H9 (cell line): Measurements from ENCODE around the gene COMMD10. TPM values are rescaled to one million over a fixed set of nuclear protein-coding genes. Genes with fewer than 3 reads are reported as not detected.

Experiments used
- DNase-seq: peaks from one replicate; pipeline ENCODE4 v3.0.0-alpha.2; 2017
- H2AFZ ChIP-seq: one replicate; pipeline ENCODE4 v1.6.1; 2013; ENCODE audit warnings: mild to moderate bottlenecking, low read length, control low read depth, moderate library complexity
- H2AK5ac ChIP-seq: 2 replicates; pipeline ENCODE4 v1.6.1; 2013; ENCODE audit warnings: low read length, control low read depth, mixed read lengths; ENCODE audit not compliant: insufficient read length
- H2BK120ac ChIP-seq: one replicate; pipeline ENCODE4 v1.6.1; 2013; ENCODE audit warnings: low read depth, mild to moderate bottlenecking, low read length, control low read depth, inconsistent platforms; ENCODE audit not compliant: poor library complexity, severe bottlenecking
- H2BK12ac ChIP-seq: 2 replicates; pipeline ENCODE4 v1.6.1; 2013; ENCODE audit warnings: low read length, control low read depth, mixed read lengths, low read depth; ENCODE audit not compliant: insufficient read length
- H2BK15ac ChIP-seq: 2 replicates; pipeline ENCODE4 v1.6.1; 2013; ENCODE audit warnings: low read depth, low read length, control low read depth
- H2BK20ac ChIP-seq: one replicate; pipeline ENCODE4 v1.6.1; 2013; ENCODE audit warnings: low read depth, mild to moderate bottlenecking, low read length, control low read depth, inconsistent platforms; ENCODE audit not compliant: poor library complexity, severe bottlenecking
- H2BK5ac ChIP-seq: 2 replicates; pipeline ENCODE4 v1.6.1; 2013; ENCODE audit warnings: low read length, control low read depth, mixed read lengths; ENCODE audit not compliant: insufficient read length
- H3K14ac ChIP-seq: 2 replicates; pipeline ENCODE4 v1.6.1; 2013; ENCODE audit warnings: low read length, control low read depth; ENCODE audit not compliant: insufficient read depth
- H3K18ac ChIP-seq: 2 replicates; pipeline ENCODE4 v1.6.1; 2013; ENCODE audit warnings: low read depth, mild to moderate bottlenecking, mixed read lengths, low read length, control low read depth; ENCODE audit not compliant: insufficient read length
- H3K23ac ChIP-seq: 2 replicates; pipeline ENCODE4 v1.6.1; 2013; ENCODE audit warnings: low read length, control low read depth, mixed read lengths, low read depth; ENCODE audit not compliant: insufficient read length
- H3K23me2 ChIP-seq: 2 replicates; pipeline ENCODE4 v1.6.1; 2013; ENCODE audit warnings: low read depth, mild to moderate bottlenecking, mixed read lengths, low read length, control low read depth; ENCODE audit not compliant: insufficient read length, poor library complexity, severe bottlenecking
- H3K27ac ChIP-seq: 2 replicates; pipeline ENCODE4 v1.5.1; 2013; ENCODE audit warnings: low read length, control low read depth, mixed read lengths, low read depth; ENCODE audit not compliant: insufficient read length
- H3K27me3 ChIP-seq: 2 replicates; pipeline ENCODE4 v1.6.1; 2013; ENCODE audit warnings: low read length, control low read depth, inconsistent platforms; ENCODE audit not compliant: insufficient read depth
- H3K4ac ChIP-seq: 2 replicates; pipeline ENCODE4 v1.6.1; 2013; ENCODE audit warnings: low read depth, mild to moderate bottlenecking, control low read depth, inconsistent platforms, low read length, moderate library complexity
- H3K4me1 ChIP-seq: 2 replicates; pipeline ENCODE4 v1.6.1; 2013; ENCODE audit warnings: low read length, control low read depth, inconsistent platforms; ENCODE audit not compliant: insufficient read depth
- H3K4me2 ChIP-seq: 2 replicates; pipeline ENCODE4 v1.6.1; 2013; ENCODE audit warnings: low read length, control low read depth, mixed read lengths; ENCODE audit not compliant: insufficient read length, insufficient read depth
- H3K56ac ChIP-seq: 2 replicates; pipeline ENCODE4 v1.6.1; 2013; ENCODE audit warnings: low read depth, mild to moderate bottlenecking, mixed read lengths, low read length, control low read depth; ENCODE audit not compliant: insufficient read length
- H3K79me1 ChIP-seq: 2 replicates; pipeline ENCODE4 v1.6.1; 2013; ENCODE audit warnings: low read depth, mild to moderate bottlenecking, moderate library complexity, low read length, control low read depth, inconsistent platforms; ENCODE audit not compliant: insufficient read depth, poor library complexity, severe bottlenecking
- H3K79me2 ChIP-seq: 2 replicates; pipeline ENCODE4 v1.6.1; 2013; ENCODE audit warnings: low read length, control low read depth, inconsistent platforms; ENCODE audit not compliant: insufficient read depth
- H3K9ac ChIP-seq: 2 replicates; pipeline ENCODE4 v1.6.1; 2013; ENCODE audit warnings: low read length, control low read depth, mixed read lengths; ENCODE audit not compliant: insufficient read length; ENCODE audit errors: extremely low read depth
- H3K9me3 ChIP-seq: one replicate; pipeline ENCODE4 v1.6.1; 2013; ENCODE audit warnings: low read depth, low read length, inconsistent platforms; ENCODE audit not compliant: control insufficient read depth
- H3T11ph ChIP-seq: one replicate; pipeline ENCODE4 v1.6.1; 2013; ENCODE audit warnings: mild to moderate bottlenecking, low read length, control low read depth, inconsistent platforms
- H4K20me1 ChIP-seq: one replicate; pipeline ENCODE4 v1.6.1; 2013; ENCODE audit not compliant: control insufficient read depth, insufficient read length, insufficient read depth
- H4K5ac ChIP-seq: 2 replicates; pipeline ENCODE4 v1.6.1; 2013; ENCODE audit warnings: low read depth, mild to moderate bottlenecking, mixed read lengths, low read length, control low read depth; ENCODE audit not compliant: insufficient read length
- H4K8ac ChIP-seq: replicated peaks from 2 replicates; pipeline ENCODE4 v1.6.1; 2013; ENCODE audit warnings: low read length, control low read depth, mixed read lengths, low read depth; ENCODE audit not compliant: insufficient read length
- H4K91ac ChIP-seq: 2 replicates; pipeline ENCODE4 v1.6.1; 2013; ENCODE audit warnings: low read depth, mild to moderate bottlenecking, moderate library complexity, mixed read lengths, low read length, control low read depth; ENCODE audit not compliant: insufficient read length
- H3K27ac Mint-ChIP-seq, 3 experiments: 2 replicates in 2 of 3; 3 replicates in 1 of 3; pipeline ENCODE4 v1.8.0; 2020 to 2021; ENCODE audit warnings: mixed read lengths in 3 of 3, mild to moderate bottlenecking in 1 of 3, moderate library complexity in 1 of 3
- H3K27me3 Mint-ChIP-seq: 2 replicates; pipeline ENCODE4 v1.8.0; 2021; ENCODE audit warnings: low read depth, mild to moderate bottlenecking, moderate library complexity, mixed read lengths
- H3K36me3 Mint-ChIP-seq, 3 experiments: 2 replicates in 2 of 3; 3 replicates in 1 of 3; pipeline ENCODE4 v1.8.0; 2020 to 2021; ENCODE audit warnings: low read depth in 3 of 3, mixed read lengths in 3 of 3; ENCODE audit not compliant: insufficient read depth in 1 of 3
- H3K4me1 Mint-ChIP-seq, 2 experiments: 2 replicates each; pipeline ENCODE4 v1.8.0; 2020; ENCODE audit warnings: mixed read lengths in 2 of 2
- H3K4me3 Mint-ChIP-seq, 2 experiments: 2 replicates in 1 of 2; 3 replicates in 1 of 2; pipeline ENCODE4 v1.8.0; 2020 to 2021; ENCODE audit warnings: mild to moderate bottlenecking in 2 of 2, mixed read lengths in 2 of 2, moderate library complexity in 1 of 2
- H3K9me3 Mint-ChIP-seq, 2 experiments: 2 replicates in 1 of 2; 3 replicates in 1 of 2; pipeline ENCODE4 v1.8.0; 2020; ENCODE audit warnings: mild to moderate bottlenecking in 2 of 2, mixed read lengths in 2 of 2, moderate library complexity in 1 of 2
- WGBS: extraction: QIAGEN DNeasy Blood & Tissue Kit; methylation state at CpG from one replicate; pipeline ENCODE4 v1.1.7; 2013; ENCODE audit warnings: missing lambda C conversion rate, low lambda C conversion rate, mixed read lengths; ENCODE audit not compliant: insufficient read length; ENCODE audit errors: extremely low coverage; 5-methylcytosine and 5-hydroxymethylcytosine counted together
- total RNA-seq: library from RNA; stranded (reverse); gene quantifications from 2 replicates; pipeline ENCODE4 v1.2.1, GENCODE V29; 2021
- TF ChIP-seq, protein P1 (sequence below): fragments of 200-600 bp; sonication (generic); conservative IDR thresholded peaks from 3 replicates; pipeline ENCODE4 v1.8.0; 2021; ENCODE audit warnings: antibody characterized with exemption, mild to moderate bottlenecking

Gene COMMD10
- total RNA-seq, 1 experiment from 2014 or later = 33.9 TPM

DNA sequence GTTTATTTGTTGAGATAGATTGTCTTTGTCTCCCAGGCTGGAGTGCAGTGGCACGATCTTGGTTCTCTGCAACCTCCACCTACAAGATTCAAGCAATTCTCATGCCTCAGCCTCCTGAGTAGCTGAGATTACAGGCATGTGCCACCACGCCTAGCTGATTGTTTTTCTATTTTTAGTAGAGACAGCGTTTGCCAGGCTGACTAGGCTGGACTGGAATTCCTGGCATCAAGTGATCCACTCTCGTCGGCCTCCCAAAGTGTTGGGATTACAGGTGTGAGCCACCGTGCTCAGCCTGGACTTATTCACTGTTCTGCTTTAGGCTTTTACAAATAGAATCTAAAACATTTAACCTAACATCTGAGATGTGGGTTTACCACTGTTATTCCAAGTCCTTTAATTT is 91.3 kb downstream of the COMMD10 start:
- no peak overlapping the region for H3K4ac ChIP-seq
- no peaks in the 10 kb centered on the region for H3K23me2 ChIP-seq
- H3K79me2 ChIP-seq = peaks cover 2% of the 10 kb centered on the region; the same call in 1 of the 2 replicates
- no peak overlapping the region for H3K18ac ChIP-seq
- H3K27me3 ChIP-seq = no peaks in the 10 kb centered on the region
- no peak overlapping the region for H3K56ac ChIP-seq
- H2BK120ac ChIP-seq = no peak overlapping the region
- no peak overlapping the region for H2AK5ac ChIP-seq
- no peaks in the 10 kb centered on the region for H3K79me1 ChIP-seq
- H3K14ac ChIP-seq = no peak overlapping the region
- no peaks in the 10 kb centered on the region for H3K4me1 ChIP-seq
- H3K4me2 ChIP-seq = no peak overlapping the region
- H4K20me1 ChIP-seq = no peaks in the 10 kb centered on the region
- H3K36me3 Mint-ChIP-seq = peaks cover 0 to 7% (median 2%) of the 10 kb centered on the region in 3 experiments; a peak in 6 of 7 replicates
- no peak overlapping the region for H2AFZ ChIP-seq
- DNase-seq = no peak
- H4K91ac ChIP-seq = no peak overlapping the region
- no peaks in the 10 kb centered on the region for H3K27me3 Mint-ChIP-seq
- no peak overlapping the region for H4K5ac ChIP-seq
- no peak overlapping the region for H3K23ac ChIP-seq
- no peaks in the 10 kb centered on the region for H3K9me3 ChIP-seq
- no peaks in the 10 kb centered on the region for H3K4me1 Mint-ChIP-seq
- H3K9ac ChIP-seq = no peak overlapping the region
- H2BK5ac ChIP-seq = no peak overlapping the region
- H2BK15ac ChIP-seq = no peak overlapping the region
- H2BK20ac ChIP-seq = no peak overlapping the region
- H3K4me3 Mint-ChIP-seq = no peak overlapping the region
- no peak overlapping the region for H3K27ac ChIP-seq
- H3K27ac Mint-ChIP-seq = no peak overlapping the region
- H4K8ac ChIP-seq = no peak overlapping the region
- no peak overlapping the region for H2BK12ac ChIP-seq
- H3K9me3 Mint-ChIP-seq = peaks cover 0 to under 1% of the 10 kb centered on the region in 2 experiments; a peak in 2 of 5 replicates
- TF ChIP-seq, protein P1, sequence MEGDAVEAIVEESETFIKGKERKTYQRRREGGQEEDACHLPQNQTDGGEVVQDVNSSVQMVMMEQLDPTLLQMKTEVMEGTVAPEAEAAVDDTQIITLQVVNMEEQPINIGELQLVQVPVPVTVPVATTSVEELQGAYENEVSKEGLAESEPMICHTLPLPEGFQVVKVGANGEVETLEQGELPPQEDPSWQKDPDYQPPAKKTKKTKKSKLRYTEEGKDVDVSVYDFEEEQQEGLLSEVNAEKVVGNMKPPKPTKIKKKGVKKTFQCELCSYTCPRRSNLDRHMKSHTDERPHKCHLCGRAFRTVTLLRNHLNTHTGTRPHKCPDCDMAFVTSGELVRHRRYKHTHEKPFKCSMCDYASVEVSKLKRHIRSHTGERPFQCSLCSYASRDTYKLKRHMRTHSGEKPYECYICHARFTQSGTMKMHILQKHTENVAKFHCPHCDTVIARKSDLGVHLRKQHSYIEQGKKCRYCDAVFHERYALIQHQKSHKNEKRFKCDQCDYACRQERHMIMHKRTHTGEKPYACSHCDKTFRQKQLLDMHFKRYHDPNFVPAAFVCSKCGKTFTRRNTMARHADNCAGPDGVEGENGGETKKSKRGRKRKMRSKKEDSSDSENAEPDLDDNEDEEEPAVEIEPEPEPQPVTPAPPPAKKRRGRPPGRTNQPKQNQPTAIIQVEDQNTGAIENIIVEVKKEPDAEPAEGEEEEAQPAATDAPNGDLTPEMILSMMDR = no peak
- no CpG with 5 or more reads among the region's 6 CpGs for WGBS
- H3T11ph ChIP-seq = no peak overlapping the region
